Liver (tissue), 9 donors: ENCODE measurements around the gene ANKRD29. TPM values are rescaled to one million over a fixed set of nuclear protein-coding genes. Genes with fewer than 3 reads are reported as not detected.

ENCODE experiments used
- DNase-seq: peaks from one replicate; pipeline ENCODE4 v3.0.0-alpha.2; 2017; ENCODE audit warnings: low spot score
- H3K27ac ChIP-seq, 2 donors: one replicate each; pipeline ENCODE4 v1.7.0; 2013; ENCODE audit warnings: inconsistent platforms in 2 of 2, low read length in 2 of 2, control low read depth in 1 of 2, low read depth in 1 of 2, mild to moderate bottlenecking in 1 of 2
- H3K27me3 ChIP-seq, 4 donors: one replicate each; pipeline versions ENCODE4 v1.6.1 to v1.7.0; 2013; ENCODE audit warnings: low read length in 3 of 4, inconsistent platforms in 1 of 4, mild to moderate bottlenecking in 1 of 4, moderate library complexity in 1 of 4; ENCODE audit not compliant: control insufficient read depth in 4 of 4, insufficient read depth in 4 of 4
- H3K36me3 ChIP-seq, 4 donors: one replicate each; pipeline versions ENCODE4 v1.6.1 to v1.7.0; 2013; ENCODE audit warnings: low read length in 3 of 4, mild to moderate bottlenecking in 3 of 4, low read depth in 1 of 4, moderate library complexity in 1 of 4; ENCODE audit not compliant: control insufficient read depth in 4 of 4, insufficient read depth in 3 of 4
- H3K4me1 ChIP-seq, 4 donors: one replicate each; pipeline versions ENCODE4 v1.6.1 to v1.7.0; 2013; ENCODE audit warnings: low read length in 3 of 4, mild to moderate bottlenecking in 3 of 4, moderate library complexity in 1 of 4; ENCODE audit not compliant: control insufficient read depth in 4 of 4, insufficient read depth in 4 of 4
- H3K4me3 ChIP-seq, 3 donors: one replicate each; pipeline versions ENCODE4 v1.6.1 to v1.7.0; 2013; ENCODE audit warnings: low read length in 3 of 3, control low read depth in 1 of 3, low read depth in 1 of 3, mild to moderate bottlenecking in 1 of 3
- H3K9ac ChIP-seq, 2 donors: one replicate each; pipeline ENCODE4 v1.7.0; 2013; ENCODE audit warnings: low read length in 2 of 2, mild to moderate bottlenecking in 2 of 2, moderate library complexity in 2 of 2, control low read depth in 1 of 2, low read depth in 1 of 2
- H3K9me3 ChIP-seq, 4 donors: one replicate each; pipeline versions ENCODE4 v1.6.1 to v1.7.0; 2013; ENCODE audit warnings: low read length in 3 of 4; ENCODE audit not compliant: control insufficient read depth in 4 of 4
- CTCF ChIP-seq: fragments of 150-350 bp; IDR thresholded peaks from 2 replicates; pipeline ENCODE4 v1.5.1; 2017; ENCODE audit warnings: improper control_type of control experiment, low read depth, low read length; ENCODE audit not compliant: missing input control
- EGR1 ChIP-seq, 2 donors: IDR thresholded peaks; 2 replicates each; pipeline ENCODE4 v1.6.1; 2016 to 2018; ENCODE audit warnings: antibody characterized with exemption in 2 of 2, low read depth in 2 of 2
- FOXA1 ChIP-seq: IDR thresholded peaks from 2 replicates; pipeline ENCODE4 v1.6.1; 2016; ENCODE audit warnings: antibody characterized with exemption
- FOXA2 ChIP-seq: IDR thresholded peaks from 2 replicates; pipeline ENCODE4 v1.6.1; 2016; ENCODE audit warnings: antibody characterized with exemption
- GABPA ChIP-seq, 2 donors: IDR thresholded peaks in 1 of 2; conservative IDR thresholded peaks in 1 of 2; 2 replicates each; pipeline ENCODE4 v1.6.1; 2016; ENCODE audit warnings: antibody characterized with exemption in 2 of 2, mild to moderate bottlenecking in 1 of 2, moderate library complexity in 1 of 2
- HNF4A ChIP-seq, 2 donors: conservative IDR thresholded peaks; 2 replicates each; pipeline ENCODE4 v1.6.1; 2016; ENCODE audit warnings: antibody characterized with exemption in 2 of 2, mild to moderate bottlenecking in 2 of 2
- HNF4G ChIP-seq: IDR thresholded peaks from 2 replicates; pipeline ENCODE4 v1.6.1; 2016; ENCODE audit warnings: antibody characterized with exemption
- JUND ChIP-seq, 2 donors: IDR thresholded peaks; 2 replicates each; pipeline ENCODE4 v1.6.1; 2016; ENCODE audit warnings: antibody characterized with exemption in 2 of 2
- MAX ChIP-seq: IDR thresholded peaks from 2 replicates; pipeline ENCODE4 v1.6.1; 2016; ENCODE audit warnings: antibody characterized with exemption
- NR2F2 ChIP-seq: IDR thresholded peaks from 2 replicates; pipeline ENCODE4 v1.6.1; 2016; ENCODE audit warnings: antibody characterized with exemption
- RAD21 ChIP-seq, 2 donors: IDR thresholded peaks; 2 replicates each; pipeline ENCODE4 v1.6.1; 2016; ENCODE audit warnings: antibody characterized with exemption in 2 of 2, mild to moderate bottlenecking in 2 of 2
- REST ChIP-seq: IDR thresholded peaks from 2 replicates; pipeline ENCODE4 v1.6.1; 2016; ENCODE audit warnings: antibody characterized with exemption, mild to moderate bottlenecking
- RXRA ChIP-seq, 2 donors: IDR thresholded peaks; 2 replicates each; pipeline ENCODE4 v1.6.1; 2017 to 2018; ENCODE audit warnings: antibody characterized with exemption in 2 of 2, mild to moderate bottlenecking in 1 of 2
- SP1 ChIP-seq: IDR thresholded peaks from 2 replicates; pipeline ENCODE4 v1.6.1; 2018; ENCODE audit warnings: antibody characterized with exemption, mild to moderate bottlenecking
- TAF1 ChIP-seq: conservative IDR thresholded peaks from 2 replicates; pipeline ENCODE4 v1.6.1; 2016; ENCODE audit warnings: antibody characterized with exemption, mild to moderate bottlenecking
- YY1 ChIP-seq: IDR thresholded peaks from 2 replicates; pipeline ENCODE4 v1.6.1; 2016; ENCODE audit warnings: antibody characterized with exemption, mild to moderate bottlenecking
- ZBTB33 ChIP-seq: IDR thresholded peaks from 2 replicates; pipeline ENCODE4 v1.6.1; 2016; ENCODE audit warnings: antibody characterized with exemption
- WGBS: extraction: QIAGEN DNeasy Blood & Tissue Kit; methylation state at CpG from one replicate; pipeline ENCODE4 v1.1.7; 2013; 5-methylcytosine and 5-hydroxymethylcytosine counted together
- polyA plus RNA-seq, 2 donors: library from polyadenylated mRNA; stranded (reverse) in 1 of 2; unstranded in 1 of 2; fragments of 200-250 nt in 1 of 2; fragments of >200 nt in 1 of 2; fragmentation: Nextera tagmentation in 1 of 2; extraction: Ambion mirVana in 1 of 2; gene quantifications; one replicate each; pipeline versions ENCODE4 v1.2.1 to v1.2.3, GENCODE V29; 2013 to 2015
- total RNA-seq, 2 donors: library from RNA; depleted of rRNA; stranded (reverse); fragments of >200 nt; gene quantifications; one replicate each; pipeline ENCODE4 v1.2.3, GENCODE V29; 2014
- donor health status: healthy.
- donor health status: healthy.
- donor health status: healthy.
- donor health status: healthy.
- donor health status: healthy.

The ANKRD29 gene
- total and polyA plus RNA-seq, 4 donors, result 0.14 to 0.50 (median 0.33) TPM

GRCh38 chr18:23710068-23710527, 47.4 kb upstream of the ANKRD29 start:
- Histone ChIP-seq H3K27ac (no peak overlapping the region), H3K4me3 (no peak overlapping the region), H3K36me3 (no peaks in the 10 kb centered on the region), H3K27me3 (no peaks in the 10 kb centered on the region), H3K9ac (no peak overlapping the region), H3K4me1 (no peaks in the 10 kb centered on the region), H3K9me3 (peaks cover 0 to 4% (median 0%) of the 10 kb centered on the region in 4 donors)
- TF ChIP-seq JUND (IDR thresholded peaks at IDR 0.05) (no peak), RAD21 (IDR thresholded peaks at IDR 0.05) (no peak), GABPA (IDR thresholded peaks at IDR 0.05 in 1 of 2, conservative IDR thresholded peaks at IDR 0.05 in 1 of 2) (no peak), HNF4A (conservative IDR thresholded peaks at IDR 0.05) (no peak)
- WGBS, result 94% methylated on average over 17 of the region's 17 CpGs
- no peak for DNase-seq

GRCh38 chr18:23706971-23707640, 44.4 kb upstream of the ANKRD29 start:
- Histone ChIP-seq H3K27ac (no peak overlapping the region), H3K27me3 (no peaks in the 10 kb centered on the region), H3K4me1 (no peaks in the 10 kb centered on the region), H3K4me3 (no peak overlapping the region), H3K9ac (no peak overlapping the region), H3K9me3 (peaks cover 0 to 4% (median 0%) of the 10 kb centered on the region in 4 donors), H3K36me3 (no peaks in the 10 kb centered on the region)
- no peak for DNase-seq
- TF ChIP-seq HNF4G (no peak), MAX (no peak), RAD21 (IDR thresholded peaks at IDR 0.05) (no peak), RXRA (IDR thresholded peaks at IDR 0.05) (no peak), NR2F2 (no peak), HNF4A (conservative IDR thresholded peaks at IDR 0.05) (no peak), REST (no peak), TAF1 (no peak), FOXA1 (no peak), CTCF (no peak)
- 96% methylated on average over 3 of the region's 3 CpGs for WGBS

GRCh38 chr18:23704806-23705205, 42.1 kb upstream of the ANKRD29 start:
- H3K36me3 ChIP-seq, result no peaks in the 10 kb centered on the region
- no peaks in the 10 kb centered on the region for H3K27me3 ChIP-seq
- no peaks in the 10 kb centered on the region for H3K4me1 ChIP-seq
- DNase-seq, result no peak
- peaks cover 0 to 4% (median 0%) of the 10 kb centered on the region in 4 donors for H3K9me3 ChIP-seq
- H3K27ac ChIP-seq, result no peak overlapping the region
- H3K4me3 ChIP-seq, result no peak overlapping the region
- no peak overlapping the region for H3K9ac ChIP-seq
- TF ChIP-seq NR2F2 (no peak), RAD21 (IDR thresholded peaks at IDR 0.05) (no peak), RXRA (IDR thresholded peaks at IDR 0.05) (no peak), SP1 (no peak), GABPA (IDR thresholded peaks at IDR 0.05 in 1 of 2, conservative IDR thresholded peaks at IDR 0.05 in 1 of 2) (no peak), HNF4A (conservative IDR thresholded peaks at IDR 0.05) (no peak), TAF1 (no peak), YY1 (no peak), EGR1 (IDR thresholded peaks at IDR 0.05; ENCODE audit: low read depth in 2 of 2) (no peak), FOXA2 (no peak), ZBTB33 (no peak), MAX (no peak), CTCF (no peak), JUND (IDR thresholded peaks at IDR 0.05) (no peak)
